NCI-H345 treated with DMSO at 0.1 percent for 48 hours (cell line): Measurements from ENCODE around the gene ABCA4.

Experiments
- DNase-seq: peaks from one replicate; lab custom pipeline; 2025; ENCODE audit not compliant: unreplicated experiment; lab: John Stamatoyannopoulos, UW

ABCA4 gene

GRCh38 chr1:94104776-94105580 is 16.0 kb downstream of the ABCA4 start:
- no peak for DNase-seq

- no peak for DNase-seq
Measured at GRCh38 chr1:94104127-94104684, 16.7 kb downstream of the ABCA4 start.

- no peak for DNase-seq
Measured at GRCh38 chr1:94103608-94104007, 17.3 kb downstream of the ABCA4 start.

GRCh38 chr1:94101613-94102525 is 19.1 kb downstream of the ABCA4 start:
- no peak for DNase-seq

GRCh38 chr1:94100785-94101612 is 19.9 kb downstream of the ABCA4 start:
- no peak for DNase-seq

GRCh38 chr1:94100129-94100784 is 20.7 kb downstream of the ABCA4 start:
- DNase-seq, result no peak

GRCh38 chr1:94099303-94099702 is 21.6 kb downstream of the ABCA4 start:
- no peak for DNase-seq

- no peak for DNase-seq
Measured at GRCh38 chr1:94098585-94099111, 22.3 kb downstream of the ABCA4 start.

- DNase-seq, result no peak
Measured at GRCh38 chr1:94096797-94097549, 24.0 kb downstream of the ABCA4 start.

GRCh38 chr1:94095744-94096469 is 25.0 kb downstream of the ABCA4 start:
- DNase-seq, result no peak

- DNase-seq, result no peak
Measured at GRCh38 chr1:94095112-94095637, 25.8 kb downstream of the ABCA4 start.

- no peak for DNase-seq
Measured at GRCh38 chr1:94094469-94095111, 26.4 kb downstream of the ABCA4 start.

GRCh38 chr1:94093996-94094395 is 27.0 kb downstream of the ABCA4 start:
- no peak for DNase-seq

- no peak for DNase-seq
Measured at GRCh38 chr1:94093396-94093795, 27.6 kb downstream of the ABCA4 start.

GRCh38 chr1:94092210-94092613 is 28.7 kb downstream of the ABCA4 start:
- DNase-seq, result no peak

GRCh38 chr1:94090761-94091160 is 30.2 kb downstream of the ABCA4 start:
- DNase-seq, result no peak

GRCh38 chr1:94087193-94087592 is 33.8 kb downstream of the ABCA4 start:
- no peak for DNase-seq

GRCh38 chr1:94084547-94084946 is 36.4 kb downstream of the ABCA4 start:
- DNase-seq, result no peak
